B cell (primary cell): ENCODE results near the gene NPNT. TPM values are rescaled to one million over a fixed set of nuclear protein-coding genes. Genes with fewer than 3 reads are reported as not detected.

Experiments
- ATAC-seq: fragments of 200-7000 bp; cut with Tn5 transposase; one replicate; pipeline ENCODE4 v1.10.0; 2021; ENCODE audit warnings: low read depth, mild to moderate bottlenecking, moderate number of reproducible peaks, moderate library complexity
- CTCF ChIA-PET: fragments of 350-600 bp; sonication (Branson Sonifier 250); formaldehyde crosslinking; loops from one replicate; lab custom pipeline; 2021; ENCODE audit warnings: antibody characterized with exemption, inconsistent platforms; lab: Charles Lee
- POLR2A ChIA-PET: fragments of 350-600 bp; sonication (Branson Sonifier 250); formaldehyde crosslinking; loops from one replicate; lab custom pipeline; 2021; ENCODE audit warnings: antibody characterized with exemption; lab: Charles Lee
- DNase-seq: peaks from one replicate; pipeline ENCODE4 v3.0.0; 2013
- H2AFZ ChIP-seq: 2 replicates; pipeline ENCODE4 v1.6.1; 2012; ENCODE audit warnings: mild to moderate bottlenecking, low read depth, low read length; ENCODE audit not compliant: insufficient read depth, poor library complexity, severe bottlenecking
- H3K27ac ChIP-seq, 2 donors: 1 replicate in 1 of 2; 2 replicates in 1 of 2; pipeline ENCODE4 v1.5.1; 2012 to 2013; ENCODE audit warnings: low read length in 2 of 2, mild to moderate bottlenecking in 2 of 2, moderate library complexity in 1 of 2
- H3K27me3 ChIP-seq, 4 experiments: fragments of 200-600 bp in 1 of 4; sonication (generic) in 1 of 4; replicated peaks in 1 of 4; 1 replicate in 2 of 4; 2 replicates in 2 of 4; pipeline versions ENCODE4 v1.6.1 to v1.7.0; 2013 to 2016; ENCODE audit warnings: low read length in 3 of 4, mild to moderate bottlenecking in 2 of 4, mixed read lengths in 1 of 4, moderate library complexity in 1 of 4; ENCODE audit not compliant: insufficient read depth in 4 of 4, control insufficient read depth in 3 of 4; ENCODE audit errors: control extremely low read depth in 1 of 4
- H3K36me3 ChIP-seq, 2 experiments: replicated peaks in 1 of 2; 1 replicate in 1 of 2; 2 replicates in 1 of 2; pipeline versions ENCODE4 v1.6.1 to v1.7.1; 2013; ENCODE audit warnings: low read length in 1 of 2; ENCODE audit not compliant: insufficient read depth in 2 of 2, control insufficient read depth in 1 of 2; ENCODE audit errors: control extremely low read depth in 1 of 2, extremely low read depth in 1 of 2
- H3K4me1 ChIP-seq, 2 donors: fragments of 200-600 bp in 1 of 2; sonication (generic) in 1 of 2; 1 replicate in 1 of 2; 2 replicates in 1 of 2; pipeline versions ENCODE4 v1.5.1 to v1.6.1; 2013 to 2017; ENCODE audit warnings: low read length in 2 of 2; ENCODE audit not compliant: control insufficient read depth in 2 of 2, insufficient read depth in 2 of 2
- H3K4me2 ChIP-seq: replicated peaks from 2 replicates; pipeline ENCODE3; 2012; ENCODE audit warnings: mild to moderate bottlenecking, low read depth, low read length; ENCODE audit not compliant: poor library complexity, severe bottlenecking
- H3K4me3 ChIP-seq, 5 experiments: fragments of 200-600 bp in 1 of 5; sonication (generic) in 1 of 5; 1 replicate in 3 of 5; 2 replicates in 2 of 5; pipeline versions ENCODE4 v1.5.1 to v1.7.0; 2011 to 2016; ENCODE audit warnings: low read length in 4 of 5, mild to moderate bottlenecking in 4 of 5, low read depth in 2 of 5, control low read depth in 1 of 5, moderate library complexity in 1 of 5; ENCODE audit not compliant: insufficient read depth in 1 of 5; ENCODE audit errors: control extremely low read depth in 1 of 5, extremely low read depth in 1 of 5
- H3K79me2 ChIP-seq: fragments of 200-600 bp; sonication (generic); one replicate; pipeline ENCODE4 v1.6.0; 2016; ENCODE audit warnings: low read length; ENCODE audit not compliant: control insufficient read depth, insufficient read depth
- H3K9ac ChIP-seq: fragments of 200-600 bp; sonication (generic); 2 replicates; pipeline ENCODE4 v1.6.1; 2017; ENCODE audit warnings: mild to moderate bottlenecking, low read length, moderate library complexity
- H3K9me3 ChIP-seq, 3 donors: one replicate each; pipeline versions ENCODE4 v1.6.1 to v1.7.1; 2013; ENCODE audit warnings: low read length in 2 of 3; ENCODE audit not compliant: control insufficient read depth in 2 of 3, insufficient read depth in 1 of 3; ENCODE audit errors: control extremely low read depth in 1 of 3
- H4K20me1 ChIP-seq: 2 replicates; pipeline ENCODE4 v1.6.0; 2012; ENCODE audit warnings: mild to moderate bottlenecking, low read length; ENCODE audit not compliant: insufficient read depth, control insufficient read depth, poor library complexity, severe bottlenecking
- H3K27ac Mint-ChIP-seq: one replicate; pipeline ENCODE4 v1.8.0; 2021; ENCODE audit warnings: mixed read lengths
- H3K27me3 Mint-ChIP-seq: one replicate; pipeline ENCODE4 v1.8.0; 2021; ENCODE audit warnings: mixed read lengths
- H3K4me1 Mint-ChIP-seq: one replicate; pipeline ENCODE4 v1.8.0; 2021; ENCODE audit warnings: mixed read lengths
- H3K4me3 Mint-ChIP-seq: one replicate; pipeline ENCODE4 v1.8.0; 2021; ENCODE audit warnings: mixed read lengths
- H3K9me3 Mint-ChIP-seq: one replicate; pipeline ENCODE4 v1.8.0; 2022; ENCODE audit warnings: mixed read lengths; ENCODE audit not compliant: insufficient read depth
- CTCF ChIP-seq: fragments of 200-600 bp; IDR thresholded peaks from one replicate; pipeline ENCODE4 v1.8.0; 2022; ENCODE audit warnings: antibody characterized with exemption, mild to moderate bottlenecking
- EZH2 ChIP-seq: IDR thresholded peaks from 2 replicates; pipeline ENCODE4 v1.6.1; 2012; ENCODE audit warnings: borderline replicate concordance, low read depth, mild to moderate bottlenecking, moderate library complexity, low read length; ENCODE audit not compliant: insufficient read depth, poor library complexity, severe bottlenecking
- WGBS: methylation state at CpG from one replicate; pipeline ENCODE4 v1.1.5; 2013; ENCODE audit warnings: missing lambda C conversion rate; ENCODE audit not compliant: insufficient coverage; 5-methylcytosine and 5-hydroxymethylcytosine counted together
- intact Hi-C: fragments of 100-400 bp; cut with micrococcal nuclease; formaldehyde crosslinking; loops from one replicate; pipeline ENCODE4 v1.10.0; 2022
- polyA plus RNA-seq: library from polyadenylated mRNA; depleted of rRNA; stranded (reverse); fragments of >200 nt; gene quantifications from 2 replicates; pipeline ENCODE4 v1.2.3, GENCODE V29; 2012
- total RNA-seq, 2 donors: library from RNA; stranded (reverse); fragments of 120-200 nt in 1 of 2; gene quantifications; 1 replicate in 1 of 2; 2 replicates in 1 of 2; pipeline versions ENCODE4 v1.2.3 to v1.2.4, GENCODE V29; 2013 to 2022

Gene NPNT
- total and polyA plus RNA-seq, 2 donors (not counting 1 experiment from before 2014, with no cell fraction given) = not detected

- no peak overlapping the region for H3K27ac Mint-ChIP-seq
- ChIA-PET POLR2A (no interaction called here), CTCF (no interaction called here)
- DNase-seq (no peak), ATAC-seq (no peak)
- H3K4me2 ChIP-seq = no peak overlapping the region
- H3K4me3 ChIP-seq = no peak overlapping the region
- H3K9me3 Mint-ChIP-seq = no peaks in the 10 kb centered on the region
- H3K9me3 ChIP-seq = no peaks in the 10 kb centered on the region
- no peak overlapping the region for H3K27ac ChIP-seq
- no peaks in the 10 kb centered on the region for H3K4me1 ChIP-seq
- no peaks in the 10 kb centered on the region for H3K27me3 Mint-ChIP-seq
- H3K27me3 ChIP-seq = no peaks in the 10 kb centered on the region
- H2AFZ ChIP-seq = no peak overlapping the region
- WGBS = 100% methylated on average over 1 of the region's 7 CpGs
- no peaks in the 10 kb centered on the region for H3K36me3 ChIP-seq
- no peaks in the 10 kb centered on the region for H3K79me2 ChIP-seq
- TF ChIP-seq EZH2 = no peak
- no peak for TF ChIP-seq CTCF
- no peaks in the 10 kb centered on the region for H3K4me1 Mint-ChIP-seq
- H3K4me3 Mint-ChIP-seq = no peak overlapping the region
- no peak overlapping the region for H3K9ac ChIP-seq
- intact Hi-C loops = no loop called here
- H4K20me1 ChIP-seq = no peaks in the 10 kb centered on the region
Observed at GRCh38 chr4:105936901-105937300, 41.6 kb downstream of the NPNT start.

- TF ChIP-seq EZH2 = no peak
- TF ChIP-seq CTCF = no peak
- Histone ChIP-seq H3K27ac (no peak overlapping the region), H3K4me1 (no peaks in the 10 kb centered on the region), H3K4me2 (no peak overlapping the region), H3K79me2 (no peaks in the 10 kb centered on the region), H2AFZ (no peak overlapping the region), H4K20me1 (no peaks in the 10 kb centered on the region), H3K9ac (no peak overlapping the region), H3K4me3 (no peak overlapping the region), H3K9me3 (no peaks in the 10 kb centered on the region), H3K27me3 (no peaks in the 10 kb centered on the region), H3K36me3 (no peaks in the 10 kb centered on the region)
- ATAC-seq = no peak
- Mint-ChIP-seq H3K9me3 (no peaks in the 10 kb centered on the region), H3K27ac (no peak overlapping the region), H3K4me1 (no peaks in the 10 kb centered on the region), H3K4me3 (no peak overlapping the region), H3K27me3 (no peaks in the 10 kb centered on the region)
- intact Hi-C loops = no loop called here
- no peak for DNase-seq
- ChIA-PET CTCF (no interaction called here), POLR2A (no interaction called here)
- no CpG with 5 or more reads among the region's 1 CpG for WGBS
Observed at GRCh38 chr4:105937759-105938158, 42.5 kb downstream of the NPNT start.
